ENCODE measurements around the gene BCAS3.

BCAS3 gene

GRCh38 chr17:61160789-61161445 lies 483.3 kb downstream of the BCAS3 start:
- no peak for ATAC-seq (replicated peaks; ENCODE audit: extremely low read depth, poor library complexity, severe bottlenecking)
- Mint-ChIP-seq H3K9me3 (peaks cover 5% of the 10 kb centered on the region), H3K4me1 (no peaks in the 10 kb centered on the region), H3K36me3 (ENCODE audit: insufficient read depth) (peaks cover 2% of the 10 kb centered on the region), H3K4me3 (no peak overlapping the region), H3K27me3 (no peaks in the 10 kb centered on the region), H3K27ac (ENCODE audit: low read depth) (no peak overlapping the region)
- DNase-seq (ENCODE audit: low spot score in 2 of 2) = no peak

- DNase-seq (ENCODE audit: low spot score in 2 of 2) = no peak
- peaks cover 2% of the 10 kb centered on the region for H3K36me3 Mint-ChIP-seq (ENCODE audit: insufficient read depth)
- H3K4me3 Mint-ChIP-seq = no peak overlapping the region
- H3K27me3 Mint-ChIP-seq = no peaks in the 10 kb centered on the region
- ATAC-seq (replicated peaks; ENCODE audit: extremely low read depth, poor library complexity, severe bottlenecking) = no peak
- H3K4me1 Mint-ChIP-seq = no peaks in the 10 kb centered on the region
- peaks cover 5% of the 10 kb centered on the region for H3K9me3 Mint-ChIP-seq
- H3K27ac Mint-ChIP-seq (ENCODE audit: low read depth) = no peak overlapping the region
Observed at GRCh38 chr17:61161615-61162134, 484.0 kb downstream of the BCAS3 start.

- ATAC-seq (replicated peaks; ENCODE audit: extremely low read depth, poor library complexity, severe bottlenecking) (no peak), DNase-seq (ENCODE audit: low spot score in 2 of 2) (no peak)
- Mint-ChIP-seq H3K36me3 (ENCODE audit: insufficient read depth) (no peaks in the 10 kb centered on the region), H3K4me1 (no peaks in the 10 kb centered on the region), H3K4me3 (no peak overlapping the region), H3K27ac (ENCODE audit: low read depth) (no peak overlapping the region), H3K27me3 (no peaks in the 10 kb centered on the region), H3K9me3 (peaks cover 5% of the 10 kb centered on the region)
Observed at GRCh38 chr17:61164517-61164916, 486.9 kb downstream of the BCAS3 start.

- peaks cover 5% of the 10 kb centered on the region for H3K9me3 Mint-ChIP-seq
- no peak overlapping the region for H3K4me3 Mint-ChIP-seq
- H3K36me3 Mint-ChIP-seq (ENCODE audit: insufficient read depth) = peaks cover 1% of the 10 kb centered on the region
- no peaks in the 10 kb centered on the region for H3K27me3 Mint-ChIP-seq
- H3K27ac Mint-ChIP-seq (ENCODE audit: low read depth) = no peak overlapping the region
- ATAC-seq (replicated peaks; ENCODE audit: extremely low read depth, poor library complexity, severe bottlenecking) = no peak
- DNase-seq (ENCODE audit: low spot score in 2 of 2) = no peak
- H3K4me1 Mint-ChIP-seq = no peaks in the 10 kb centered on the region
Observed at GRCh38 chr17:61167075-61167474, 489.4 kb downstream of the BCAS3 start.

- H3K9me3 Mint-ChIP-seq = peaks cover 5% of the 10 kb centered on the region
- no peaks in the 10 kb centered on the region for H3K4me1 Mint-ChIP-seq
- DNase-seq (ENCODE audit: low spot score in 2 of 2) (no peak), ATAC-seq (replicated peaks; ENCODE audit: extremely low read depth, poor library complexity, severe bottlenecking) (no peak)
- no peak overlapping the region for H3K4me3 Mint-ChIP-seq
- H3K36me3 Mint-ChIP-seq (ENCODE audit: insufficient read depth) = peaks cover 1% of the 10 kb centered on the region
- no peaks in the 10 kb centered on the region for H3K27me3 Mint-ChIP-seq
- H3K27ac Mint-ChIP-seq (ENCODE audit: low read depth) = no peak overlapping the region
Observed at GRCh38 chr17:61168506-61168905, 490.9 kb downstream of the BCAS3 start.

- Mint-ChIP-seq H3K36me3 (ENCODE audit: insufficient read depth) (peaks cover 3% of the 10 kb centered on the region), H3K27me3 (no peaks in the 10 kb centered on the region), H3K9me3 (no peaks in the 10 kb centered on the region), H3K4me3 (no peak overlapping the region), H3K4me1 (no peaks in the 10 kb centered on the region), H3K27ac (ENCODE audit: low read depth) (no peak overlapping the region)
- DNase-seq (ENCODE audit: low spot score in 2 of 2) (no peak), ATAC-seq (replicated peaks; ENCODE audit: extremely low read depth, poor library complexity, severe bottlenecking) (no peak)
Observed at GRCh38 chr17:61174310-61174709, 496.7 kb downstream of the BCAS3 start.

GRCh38 chr17:61175298-61176142 lies 497.9 kb downstream of the BCAS3 start:
- no peak overlapping the region for H3K27ac Mint-ChIP-seq (ENCODE audit: low read depth)
- DNase-seq (ENCODE audit: low spot score in 2 of 2) = no peak

GRCh38 chr17:61177351-61177750 lies 499.7 kb downstream of the BCAS3 start:
- Mint-ChIP-seq H3K27me3 (no peaks in the 10 kb centered on the region), H3K9me3 (no peaks in the 10 kb centered on the region), H3K36me3 (ENCODE audit: insufficient read depth) (peaks cover 1% of the 10 kb centered on the region), H3K4me3 (no peak overlapping the region), H3K4me1 (no peaks in the 10 kb centered on the region), H3K27ac (ENCODE audit: low read depth) (no peak overlapping the region)
- DNase-seq (ENCODE audit: low spot score in 2 of 2) = no peak
- no peak for ATAC-seq (replicated peaks; ENCODE audit: extremely low read depth, poor library complexity, severe bottlenecking)

More at GRCh38 chr17:61175298-61176142, 497.9 kb downstream of the BCAS3 start:
- Mint-ChIP-seq H3K9me3 (no peaks in the 10 kb centered on the region), H3K4me1 (no peaks in the 10 kb centered on the region), H3K36me3 (ENCODE audit: insufficient read depth) (peaks cover 3% of the 10 kb centered on the region), H3K27me3 (no peaks in the 10 kb centered on the region), H3K4me3 (no peak overlapping the region)
- ATAC-seq (replicated peaks; ENCODE audit: extremely low read depth, poor library complexity, severe bottlenecking) = no peak

- no peaks in the 10 kb centered on the region for H3K9me3 Mint-ChIP-seq
- peaks cover 1% of the 10 kb centered on the region for H3K36me3 Mint-ChIP-seq (ENCODE audit: insufficient read depth)
- DNase-seq (ENCODE audit: low spot score in 2 of 2) = no peak
- no peak overlapping the region for H3K27ac Mint-ChIP-seq (ENCODE audit: low read depth)
- no peaks in the 10 kb centered on the region for H3K4me1 Mint-ChIP-seq
- no peak for ATAC-seq (replicated peaks; ENCODE audit: extremely low read depth, poor library complexity, severe bottlenecking)
- H3K27me3 Mint-ChIP-seq = no peaks in the 10 kb centered on the region
- H3K4me3 Mint-ChIP-seq = no peak overlapping the region
Observed at GRCh38 chr17:61178284-61178683, 500.6 kb downstream of the BCAS3 start.

- no peak overlapping the region for H3K27ac Mint-ChIP-seq (ENCODE audit: low read depth)
- ATAC-seq (replicated peaks; ENCODE audit: extremely low read depth, poor library complexity, severe bottlenecking) (no peak), DNase-seq (ENCODE audit: low spot score in 2 of 2) (no peak)
- no peaks in the 10 kb centered on the region for H3K27me3 Mint-ChIP-seq
- H3K36me3 Mint-ChIP-seq (ENCODE audit: insufficient read depth) = peaks cover 3% of the 10 kb centered on the region
- H3K4me1 Mint-ChIP-seq = no peaks in the 10 kb centered on the region
- H3K9me3 Mint-ChIP-seq = no peaks in the 10 kb centered on the region
- no peak overlapping the region for H3K4me3 Mint-ChIP-seq
Observed at GRCh38 chr17:61179380-61179806, 501.7 kb downstream of the BCAS3 start.

GRCh38 chr17:61183793-61184192 lies 506.1 kb downstream of the BCAS3 start:
- Mint-ChIP-seq H3K36me3 (ENCODE audit: insufficient read depth) (peaks cover 2% of the 10 kb centered on the region), H3K9me3 (no peaks in the 10 kb centered on the region)

GRCh38 chr17:61185385-61185784 lies 507.7 kb downstream of the BCAS3 start:
- no peaks in the 10 kb centered on the region for H3K9me3 Mint-ChIP-seq

More at GRCh38 chr17:61183793-61184192, 506.1 kb downstream of the BCAS3 start:
- Mint-ChIP-seq H3K27ac (ENCODE audit: low read depth) (no peak overlapping the region), H3K4me3 (no peak overlapping the region), H3K4me1 (no peaks in the 10 kb centered on the region), H3K27me3 (no peaks in the 10 kb centered on the region)
- no peak for DNase-seq (ENCODE audit: low spot score in 2 of 2)
- ATAC-seq (replicated peaks; ENCODE audit: extremely low read depth, poor library complexity, severe bottlenecking) = no peak

GRCh38 chr17:61187038-61187437 lies 509.4 kb downstream of the BCAS3 start:
- Mint-ChIP-seq H3K27ac (ENCODE audit: low read depth) (no peak overlapping the region), H3K4me3 (no peak overlapping the region), H3K4me1 (peaks cover 5% of the 10 kb centered on the region), H3K36me3 (ENCODE audit: insufficient read depth) (peaks cover 2% of the 10 kb centered on the region), H3K27me3 (no peaks in the 10 kb centered on the region), H3K9me3 (no peaks in the 10 kb centered on the region)
- DNase-seq (ENCODE audit: low spot score in 2 of 2) = no peak
- ATAC-seq (replicated peaks; ENCODE audit: extremely low read depth, poor library complexity, severe bottlenecking) = no peak

More at GRCh38 chr17:61185385-61185784, 507.7 kb downstream of the BCAS3 start:
- DNase-seq (ENCODE audit: low spot score in 2 of 2) (no peak), ATAC-seq (replicated peaks; ENCODE audit: extremely low read depth, poor library complexity, severe bottlenecking) (no peak)
- Mint-ChIP-seq H3K36me3 (ENCODE audit: insufficient read depth) (peaks cover 2% of the 10 kb centered on the region), H3K27me3 (no peaks in the 10 kb centered on the region), H3K4me1 (peaks cover 5% of the 10 kb centered on the region), H3K4me3 (no peak overlapping the region), H3K27ac (ENCODE audit: low read depth) (no peak overlapping the region)

Measured in central memory CD8-positive, alpha-beta T cell (primary cell).